Measurements from ENCODE around the gene AP1G2. TPM values are rescaled to one million over a fixed set of nuclear protein-coding genes. Genes with fewer than 3 reads are reported as not detected.

AP1G2 gene
- total and polyA plus RNA-seq, 2 of the 13 experiments (the other 11 are each of a cell fraction or from before 2014, with no cell fraction given) = 96.9 to 611 TPM

GRCh38 chr14:23523229-23524016 is 44.2 kb downstream of the AP1G2 start:
- H3K27me3 ChIP-seq (ENCODE audit: control insufficient read depth in 1 of 2, insufficient read depth in 2 of 2, low read length in 2 of 2) = no peaks in the 10 kb centered on the region
- POLR2A ChIA-PET = no interaction called here
- H3K79me2 ChIP-seq (ENCODE audit: insufficient read depth, low read length) = no peaks in the 10 kb centered on the region
- no peaks in the 10 kb centered on the region for H3K4me1 ChIP-seq (ENCODE audit: insufficient read depth, low read length)
- BruUV-seq (replicated peaks) = no TSS peak
- WGBS (ENCODE audit: low lambda C conversion rate) = 91% methylated on average over 16 of the region's 16 CpGs
- peaks cover 2 to 6% of the 10 kb centered on the region in 2 experiments; a peak in 3 of 5 replicates for H3K36me3 ChIP-seq (replicated peaks in 1 of 2; ENCODE audit: control insufficient read depth in 1 of 2, insufficient read depth in 2 of 2, low read length in 2 of 2)
- H3K9ac ChIP-seq (ENCODE audit: insufficient read depth, low read depth, low read length) = no peak overlapping the region
- in situ Hi-C loops (cut with HindIII; ENCODE audit: extremely low pct_ligation_motif_present, low pct_unique_long_range_greater_than_20kb) (no loop called here), intact Hi-C loops (cut with micrococcal nuclease; ENCODE audit: unreplicated experiment) (no loop called here)
- ATAC-seq = peak; percentile 7; the same call in 2 of the 3 replicates
- CTCF ChIA-PET (ENCODE audit: low intra/inter-chr PET ratio, low total read pairs) = no interaction called here
- no peak overlapping the region for H3K4me2 ChIP-seq (ENCODE audit: low read depth, low read length)
- H2AFZ ChIP-seq (ENCODE audit: low read length) = no peak overlapping the region
- H3K4me3 ChIP-seq (replicated peaks in 1 of 3; ENCODE audit: insufficient read depth in 1 of 3, low read depth in 2 of 3, low read length in 3 of 3) = no peak overlapping the region
- no peak overlapping the region for H3K27ac ChIP-seq (ENCODE audit: extremely low read length, insufficient read depth, low read length)
- DNase-seq (ENCODE audit: low spot score) = no peak
- H3K9me3 ChIP-seq (ENCODE audit: low read length) = no peaks in the 10 kb centered on the region
- no peaks in the 10 kb centered on the region for H4K20me1 ChIP-seq (ENCODE audit: insufficient read depth, low read length)
- 0 out of 2 replicates have a peak, but pooled peaks have one; percentile 39 for TF ChIP-seq KLF13 (CRISPR knock-in tag; IDR thresholded peaks at IDR 0.05)
- no peak for TF ChIP-seq ZNF768 (CRISPR knock-in tag; IDR thresholded peaks at IDR 0.05)
- TF ChIP-seq ZNF280B (CRISPR knock-in tag; IDR thresholded peaks at IDR 0.05; ENCODE audit: borderline replicate concordance) = peak; percentile 6; the same call in 1 of the 2 replicates
- TF ChIP-seq NFRKB (IDR thresholded peaks at IDR 0.05) = 0 out of 2 replicates have a peak, but pooled peaks have one; percentile 0
- TF ChIP-seq HCFC1 (IDR thresholded peaks at IDR 0.05; ENCODE audit: low read depth, low read length) = no peak
- TF ChIP-seq GMEB1 (CRISPR knock-in tag; IDR thresholded peaks at IDR 0.05; ENCODE audit: borderline replicate concordance) = no peak
- no peak for FAIRE-seq
